ENCODE results near the gene CHAC2.
"Not testable (repeated sequence)": the region's sequence is repeated elsewhere in the genome, so short reads cannot be mapped to it uniquely, and the experiment has no call there.

Gene CHAC2

DNA sequence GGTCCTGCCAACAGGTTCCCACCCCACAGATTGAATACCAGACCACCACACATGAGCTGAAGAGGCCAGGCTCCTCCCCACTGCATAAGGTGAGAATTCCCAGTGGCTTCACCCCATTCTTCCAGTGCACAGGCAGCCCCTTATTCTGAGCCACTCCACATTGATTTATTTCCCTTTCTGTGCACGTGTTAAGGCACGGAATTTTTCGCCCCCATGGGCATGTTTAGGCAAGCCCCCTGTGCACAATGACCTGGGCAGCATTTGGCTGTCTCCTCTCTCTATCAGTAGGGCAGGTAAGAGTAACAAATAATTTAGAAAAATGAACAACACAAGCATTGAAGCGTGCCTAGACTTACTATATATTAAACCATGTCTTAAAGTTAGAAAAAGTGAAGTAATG lies 15.2 kb upstream of the CHAC2 start:
- in situ Hi-C loops (cut with HindIII; ENCODE audit: low pct_unique_long_range_greater_than_20kb, low sequenced_read_pairs), result no loop called here

DNA sequence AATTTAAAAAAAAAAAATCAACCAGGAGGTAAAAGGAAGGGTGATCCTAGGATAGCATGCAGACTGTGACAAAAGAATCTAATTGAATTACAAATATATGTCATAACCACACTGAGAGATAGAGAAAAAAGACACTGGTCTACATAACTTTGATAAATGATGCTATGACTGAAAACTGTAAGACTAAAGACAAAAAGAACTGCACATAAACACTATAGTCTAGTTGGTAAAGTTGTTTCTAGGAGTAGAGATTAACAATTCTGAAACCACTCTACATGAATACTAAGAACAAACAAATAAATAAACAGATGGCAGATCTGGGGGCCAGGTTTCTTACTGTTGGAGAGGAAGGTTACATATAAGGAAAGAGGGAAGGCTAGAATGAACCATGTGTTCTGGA lies 14.6 kb upstream of the CHAC2 start:
- TF ChIP-seq JUND (IDR thresholded peaks at IDR 0.05; ENCODE audit: low read depth), result no peak
- in situ Hi-C loops (cut with HindIII; ENCODE audit: low pct_unique_long_range_greater_than_20kb, low sequenced_read_pairs), result no loop called here
- no peak for DNase-seq (ENCODE audit: low read depth in 1 of 2, low spot score in 1 of 2)

More for the DNA sequence above, 15.2 kb upstream of the CHAC2 start:
- no peak for DNase-seq (ENCODE audit: low read depth in 1 of 2, low spot score in 1 of 2)
- no peak for TF ChIP-seq JUND (IDR thresholded peaks at IDR 0.05; ENCODE audit: low read depth)

- no peak for TF ChIP-seq JUND (IDR thresholded peaks at IDR 0.05; ENCODE audit: low read depth)
- in situ Hi-C loops (cut with HindIII; ENCODE audit: low pct_unique_long_range_greater_than_20kb, low sequenced_read_pairs), result no loop called here
- DNase-seq (ENCODE audit: low read depth in 1 of 2, low spot score in 1 of 2), result no peak
Observed at GRCh38 chr2:53755121-53755520, 12.5 kb upstream of the CHAC2 start.

DNA sequence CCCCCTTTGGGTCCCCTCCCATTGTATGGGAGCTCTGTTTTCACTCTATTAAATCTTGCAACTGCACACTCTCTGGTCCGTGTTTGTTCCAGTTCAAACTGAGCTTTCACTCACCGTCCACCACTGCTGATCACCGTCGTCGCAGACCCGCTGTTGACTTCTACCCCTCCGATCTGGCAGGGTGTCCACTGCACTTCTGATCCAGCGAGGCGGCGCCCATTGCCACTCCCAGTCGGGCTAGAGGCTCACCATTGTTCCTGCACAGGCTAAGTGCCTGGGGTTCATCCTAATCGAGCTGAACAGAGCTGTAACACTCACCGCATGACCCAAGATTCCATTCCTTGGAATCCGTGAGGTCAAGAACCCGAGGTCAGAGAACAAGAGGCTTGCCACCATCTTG lies 11.0 kb upstream of the CHAC2 start:
- in situ Hi-C loops (cut with HindIII; ENCODE audit: low pct_unique_long_range_greater_than_20kb, low sequenced_read_pairs), result no loop called here
- TF ChIP-seq JUND (IDR thresholded peaks at IDR 0.05; ENCODE audit: low read depth), result no peak
- no peak for DNase-seq (ENCODE audit: low read depth in 1 of 2, low spot score in 1 of 2)

DNA sequence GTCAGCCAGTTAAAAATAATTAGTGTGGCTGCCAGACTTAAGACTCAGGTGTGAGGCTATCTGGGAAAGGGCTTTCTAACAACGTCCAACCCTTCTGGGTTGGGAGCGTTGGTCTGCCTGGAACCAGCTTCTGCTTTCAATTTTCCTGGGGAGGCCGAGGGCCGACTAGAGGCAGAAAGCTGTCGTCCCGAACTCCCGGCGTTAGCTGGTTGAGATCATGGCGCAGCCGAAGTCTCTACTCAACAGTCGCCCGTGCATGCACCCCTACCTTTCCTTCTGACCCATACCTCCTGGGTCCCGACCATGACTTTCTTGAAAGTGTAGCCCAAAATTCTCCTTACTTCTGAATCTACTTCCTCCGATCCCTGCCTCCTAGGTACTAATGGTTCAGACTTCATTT lies 10.4 kb upstream of the CHAC2 start:
- DNase-seq (ENCODE audit: low read depth in 1 of 2, low spot score in 1 of 2); in situ Hi-C loops (cut with HindIII; ENCODE audit: low pct_unique_long_range_greater_than_20kb, low sequenced_read_pairs): not testable (repeated sequence)

GRCh38 chr2:53765767-53766166 lies 1.8 kb upstream of the CHAC2 start:
- TF ChIP-seq JUND (IDR thresholded peaks at IDR 0.05; ENCODE audit: low read depth), result no peak
- in situ Hi-C loops (cut with HindIII; ENCODE audit: low pct_unique_long_range_greater_than_20kb, low sequenced_read_pairs), result no loop called here
- no peak for DNase-seq (ENCODE audit: low read depth in 1 of 2, low spot score in 1 of 2)

DNA sequence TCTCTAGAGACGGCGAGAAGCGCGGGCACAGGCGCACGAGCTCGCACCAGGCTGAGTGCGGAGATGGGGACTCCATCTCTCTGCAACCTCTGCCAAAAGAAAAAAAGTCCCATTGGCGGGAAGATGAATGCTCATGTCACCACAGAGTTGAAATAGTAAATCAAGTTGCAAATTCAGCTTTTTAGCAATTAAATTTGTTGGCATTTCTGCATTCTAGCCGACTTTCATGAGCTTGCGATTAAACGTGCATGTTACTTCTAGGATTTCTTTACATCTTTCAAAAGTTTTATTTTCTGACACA lies 588 bp downstream of the CHAC2 start:
- in situ Hi-C loops (cut with HindIII; ENCODE audit: low pct_unique_long_range_greater_than_20kb, low sequenced_read_pairs), result no loop called here
- DNase-seq (ENCODE audit: low read depth in 1 of 2, low spot score in 1 of 2), result peak in 1 of 2 experiments; percentile 29
- TF ChIP-seq JUND (IDR thresholded peaks at IDR 0.05; ENCODE audit: low read depth), result no peak

DNA sequence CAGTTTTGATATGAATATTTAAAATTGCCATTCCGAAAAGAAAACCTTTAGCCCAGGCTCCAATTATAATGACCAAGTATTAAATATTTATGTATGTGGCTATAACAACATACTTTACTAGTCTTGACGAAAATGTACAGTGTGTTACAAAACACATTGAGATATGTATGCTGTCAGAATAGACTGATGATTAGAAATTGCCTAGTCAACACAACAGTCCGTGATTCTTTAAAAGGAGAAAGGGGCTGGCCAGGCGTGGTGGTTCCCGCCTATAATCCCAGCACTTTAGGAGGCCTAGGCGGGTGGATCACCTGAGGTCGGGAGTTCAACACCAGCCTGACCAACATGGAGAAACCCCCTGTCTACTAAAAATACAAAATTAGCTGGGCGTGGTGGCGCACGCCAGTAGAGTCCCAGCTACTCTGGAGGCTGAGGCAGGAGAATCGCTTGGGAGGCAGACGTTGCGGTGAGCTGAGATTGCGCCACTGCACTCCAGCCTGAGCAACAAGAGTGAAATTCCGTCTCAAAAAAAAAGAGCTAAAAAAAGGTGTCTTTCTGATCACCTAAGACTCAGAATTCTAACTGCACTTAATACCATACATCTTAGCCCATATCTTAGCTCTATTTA lies 1.8 kb downstream of the CHAC2 start:
- DNase-seq (ENCODE audit: low read depth in 1 of 2, low spot score in 1 of 2), result no peak
- TF ChIP-seq JUND (IDR thresholded peaks at IDR 0.05; ENCODE audit: low read depth), result no peak
- in situ Hi-C loops (cut with HindIII; ENCODE audit: low pct_unique_long_range_greater_than_20kb, low sequenced_read_pairs), result no loop called here

DNA sequence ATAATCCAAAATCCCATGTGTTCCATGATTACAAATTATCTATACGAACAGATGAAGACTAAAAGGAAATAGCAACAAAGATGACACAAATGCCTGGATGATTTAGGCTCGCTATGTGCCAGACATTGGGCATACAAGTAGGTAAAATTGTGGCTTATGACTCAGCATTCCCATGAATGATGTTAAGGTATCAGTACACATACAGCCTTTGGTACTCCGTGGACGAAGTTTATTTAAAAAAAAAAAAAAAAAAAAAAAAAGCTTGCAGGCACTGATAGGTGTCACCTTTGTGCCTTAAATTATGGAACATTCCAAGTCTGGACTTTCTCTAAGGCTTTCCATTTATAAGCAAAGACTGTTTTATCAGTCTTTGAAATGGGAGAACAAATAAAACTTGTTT lies 2.7 kb downstream of the CHAC2 start:
- DNase-seq (ENCODE audit: low read depth in 1 of 2, low spot score in 1 of 2), result no peak

DNA sequence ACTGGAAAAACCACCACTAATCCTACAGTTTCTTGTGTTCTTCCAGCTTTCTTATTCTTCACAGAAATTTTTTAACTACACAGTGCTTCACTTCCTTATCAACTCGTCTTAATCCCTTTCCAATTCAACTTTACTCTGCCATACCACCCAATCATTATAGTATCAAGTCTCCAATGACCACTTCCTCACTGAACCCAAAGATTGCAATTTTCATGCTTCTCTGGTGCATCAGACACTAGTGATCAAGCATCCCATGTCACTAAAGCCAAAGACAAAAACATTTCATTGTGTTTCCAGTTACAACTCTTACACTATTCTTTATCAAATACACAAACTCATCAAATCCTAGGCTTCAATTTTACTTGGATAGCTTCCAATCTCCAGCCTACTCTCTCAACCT lies 9.5 kb downstream of the CHAC2 start:
- in situ Hi-C loops (cut with HindIII; ENCODE audit: low pct_unique_long_range_greater_than_20kb, low sequenced_read_pairs), result no loop called here
- no peak for DNase-seq (ENCODE audit: low read depth in 1 of 2, low spot score in 1 of 2)
- no peak for TF ChIP-seq JUND (IDR thresholded peaks at IDR 0.05; ENCODE audit: low read depth)

More for the DNA sequence above, 2.7 kb downstream of the CHAC2 start:
- TF ChIP-seq JUND (IDR thresholded peaks at IDR 0.05; ENCODE audit: low read depth), result no peak
- in situ Hi-C loops (cut with HindIII; ENCODE audit: low pct_unique_long_range_greater_than_20kb, low sequenced_read_pairs), result no loop called here

DNA sequence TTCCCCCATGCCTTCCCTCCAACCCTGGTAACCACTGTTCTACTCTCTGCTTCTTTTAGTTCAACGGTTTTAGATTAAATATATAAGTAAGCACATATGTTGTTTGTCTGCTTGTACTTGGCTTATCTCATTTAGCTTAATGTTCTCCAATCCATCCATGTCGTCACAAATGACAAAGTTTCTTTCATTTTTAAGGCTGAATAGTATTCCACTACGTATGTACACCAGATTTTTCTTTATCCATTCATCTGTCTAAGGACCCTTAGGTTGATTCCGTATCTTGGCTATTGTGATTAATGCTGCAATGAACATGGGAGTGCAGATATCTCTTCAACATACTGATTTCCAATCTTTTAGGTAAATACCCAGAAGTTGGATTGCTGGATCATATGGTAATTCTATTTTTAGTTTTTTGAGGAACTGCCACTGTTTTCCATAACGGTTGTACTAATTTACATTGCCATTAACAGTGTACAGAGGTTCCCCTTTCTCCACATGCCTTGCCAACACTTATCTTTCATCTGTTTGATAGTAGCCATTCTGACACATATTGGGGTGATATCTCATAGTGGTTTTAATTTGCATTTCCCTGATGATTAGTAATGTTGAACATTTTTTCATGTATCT lies 11.0 kb downstream of the CHAC2 start:
- no peak for TF ChIP-seq JUND (IDR thresholded peaks at IDR 0.05; ENCODE audit: low read depth)
- DNase-seq (ENCODE audit: low read depth in 1 of 2, low spot score in 1 of 2), result no peak
- in situ Hi-C loops (cut with HindIII; ENCODE audit: low pct_unique_long_range_greater_than_20kb, low sequenced_read_pairs), result no loop called here

- TF ChIP-seq JUND (IDR thresholded peaks at IDR 0.05; ENCODE audit: low read depth), result no peak
- in situ Hi-C loops (cut with HindIII; ENCODE audit: low pct_unique_long_range_greater_than_20kb, low sequenced_read_pairs), result no loop called here
- DNase-seq (ENCODE audit: low read depth in 1 of 2, low spot score in 1 of 2), result no peak
Observed at GRCh38 chr2:53780056-53780455, 12.5 kb downstream of the CHAC2 start.

DNA sequence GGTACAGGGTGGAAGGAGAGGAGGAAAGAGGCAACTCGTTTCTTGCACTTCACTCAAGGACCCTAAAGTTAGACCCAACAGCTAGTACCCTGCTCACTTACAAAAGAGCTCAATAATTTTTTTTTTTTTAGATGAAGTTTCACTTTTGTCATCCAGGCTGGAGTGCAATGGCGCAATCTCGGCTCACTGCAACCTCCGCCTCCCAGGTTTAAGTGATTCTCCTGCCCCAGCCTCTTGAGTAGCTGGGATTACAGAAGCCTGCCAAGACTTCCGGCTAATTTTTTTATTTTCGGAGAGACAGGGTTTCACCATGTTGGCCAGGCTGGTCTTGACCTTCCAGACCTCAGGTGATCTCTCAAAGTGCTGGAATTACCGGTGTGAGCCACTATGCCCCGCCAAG lies 15.1 kb downstream of the CHAC2 start:
- no peak for DNase-seq (ENCODE audit: low read depth in 1 of 2, low spot score in 1 of 2)
- no peak for TF ChIP-seq JUND (IDR thresholded peaks at IDR 0.05; ENCODE audit: low read depth)
- in situ Hi-C loops (cut with HindIII; ENCODE audit: low pct_unique_long_range_greater_than_20kb, low sequenced_read_pairs), result no loop called here

DNA sequence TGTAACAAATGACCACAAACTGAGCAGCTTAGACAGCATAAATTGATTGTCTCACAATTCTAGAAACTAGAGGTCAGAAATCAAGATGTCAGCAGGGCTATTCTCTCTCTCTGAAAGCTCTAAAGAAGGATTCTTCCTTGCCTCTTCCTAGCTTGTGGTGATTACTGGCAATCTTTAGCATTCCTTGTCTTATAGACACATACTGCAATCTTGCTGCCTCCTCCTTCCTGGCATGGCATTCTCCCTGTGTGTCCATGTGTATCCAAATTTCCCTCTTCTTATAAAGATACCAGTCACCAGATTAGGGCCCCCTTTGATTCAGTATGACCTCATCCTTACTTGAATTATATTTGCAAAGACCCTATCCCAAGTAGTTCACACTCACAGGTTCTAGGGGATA lies 16.8 kb downstream of the CHAC2 start:
- DNase-seq (ENCODE audit: low read depth in 1 of 2, low spot score in 1 of 2), result no peak
- no peak for TF ChIP-seq JUND (IDR thresholded peaks at IDR 0.05; ENCODE audit: low read depth)
- in situ Hi-C loops (cut with HindIII; ENCODE audit: low pct_unique_long_range_greater_than_20kb, low sequenced_read_pairs), result no loop called here
